ENCODE data around the gene PEMT. TPM values are rescaled to one million over a fixed set of nuclear protein-coding genes. Genes with fewer than 3 reads are reported as not detected.

The PEMT gene
- total RNA-seq, 3 donors from 2014 or later (not counting 1 experiment from before 2014, with no cell fraction given) = 10.3 to 13.6 (median 12.6) TPM

DNA sequence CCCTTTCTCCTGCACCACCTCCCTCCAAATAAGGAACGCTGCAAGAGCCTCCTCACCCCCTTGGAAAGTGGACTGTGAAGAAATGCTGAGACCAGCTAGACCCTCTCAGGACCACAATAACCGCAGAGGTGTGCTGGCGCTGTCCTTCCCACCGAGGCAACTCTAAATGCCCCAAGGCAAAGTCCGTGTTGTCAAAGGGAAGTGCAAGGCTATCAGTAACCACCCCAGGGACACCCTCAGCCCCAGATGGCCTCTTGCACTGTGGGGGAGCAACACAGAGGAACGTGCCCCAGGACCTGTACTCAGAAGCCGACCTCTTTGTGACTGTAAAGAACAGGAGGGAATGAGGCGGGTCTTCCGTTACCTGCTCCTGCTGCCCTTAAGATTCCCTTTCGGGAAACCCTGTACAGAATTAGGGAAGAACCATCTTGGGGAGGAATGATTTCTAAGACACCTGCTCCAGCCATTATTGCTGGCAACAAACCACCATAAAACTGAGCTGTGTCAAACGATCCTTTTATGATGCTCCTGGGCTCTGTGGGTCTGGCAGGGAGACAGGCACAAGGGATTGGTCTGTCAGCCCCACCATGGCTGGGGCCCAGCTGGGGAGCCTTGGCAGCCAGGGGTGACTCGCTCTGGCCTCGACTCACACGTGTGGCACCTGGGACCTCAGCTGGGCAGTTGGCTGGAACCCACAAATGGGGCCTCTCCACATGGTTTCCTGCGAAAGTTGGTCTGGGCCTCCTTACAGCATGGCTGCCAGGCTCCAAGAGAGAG is 129.3 kb downstream of the PEMT start:
- intact Hi-C loops (cut with micrococcal nuclease) = no loop called here
- ATAC-seq (no peak), DNase-seq (no peak)
- Mint-ChIP-seq H3K27ac (no peak overlapping the region), H3K27me3 (ENCODE audit: low read depth in 2 of 2) (peaks cover 7 to 10% of the 10 kb centered on the region in 2 donors), H3K9me3 (peaks cover 5 to 6% of the 10 kb centered on the region in 2 donors), H3K36me3 (no peaks in the 10 kb centered on the region), H3K4me3 (no peak overlapping the region), H3K4me1 (no peaks in the 10 kb centered on the region)
- H3K27me3 ChIP-seq (ENCODE audit: control insufficient read depth, insufficient read depth, low read length) = peaks cover 3% of the 10 kb centered on the region
- H3K4me3 ChIP-seq (ENCODE audit: low read length) = no peak overlapping the region
- no peak for TF ChIP-seq CTCF (IDR thresholded peaks at IDR 0.05)
- no peaks in the 10 kb centered on the region for H3K9me3 ChIP-seq (ENCODE audit: control insufficient read depth, insufficient read depth, low read length)
- H3K4me1 ChIP-seq (ENCODE audit: control insufficient read depth, insufficient read depth, low read length) = no peaks in the 10 kb centered on the region
- H3K27ac ChIP-seq (ENCODE audit: low read length) = no peak overlapping the region
- no peaks in the 10 kb centered on the region for H3K36me3 ChIP-seq (ENCODE audit: control insufficient read depth, insufficient read depth, low read length)
- 71% methylated on average over 15 of the region's 15 CpGs for WGBS (ENCODE audit: insufficient coverage)

- no peak overlapping the region for H3K4me3 ChIP-seq (ENCODE audit: low read length)
- DNase-seq (no peak), ATAC-seq (no peak)
- H3K4me1 Mint-ChIP-seq = no peaks in the 10 kb centered on the region
- no peaks in the 10 kb centered on the region for H3K4me1 ChIP-seq (ENCODE audit: control insufficient read depth, insufficient read depth, low read length)
- 91% methylated on average over 4 of the region's 4 CpGs for WGBS (ENCODE audit: insufficient coverage)
- peaks cover 3% of the 10 kb centered on the region for H3K27me3 ChIP-seq (ENCODE audit: control insufficient read depth, insufficient read depth, low read length)
- TF ChIP-seq CTCF (IDR thresholded peaks at IDR 0.05) = no peak
- H3K9me3 Mint-ChIP-seq = peaks cover 5 to 6% of the 10 kb centered on the region in 2 donors
- H3K9me3 ChIP-seq (ENCODE audit: control insufficient read depth, insufficient read depth, low read length) = no peaks in the 10 kb centered on the region
- peak overlapping the region in 1 of 2 donors; percentile 25 for H3K27ac Mint-ChIP-seq
- intact Hi-C loops (cut with micrococcal nuclease) = no loop called here
- no peak overlapping the region for H3K4me3 Mint-ChIP-seq
- no peak overlapping the region for H3K27ac ChIP-seq (ENCODE audit: low read length)
- H3K27me3 Mint-ChIP-seq (ENCODE audit: low read depth in 2 of 2) = peaks cover 2 to 8% of the 10 kb centered on the region in 2 donors
- H3K36me3 Mint-ChIP-seq = no peaks in the 10 kb centered on the region
- no peaks in the 10 kb centered on the region for H3K36me3 ChIP-seq (ENCODE audit: control insufficient read depth, insufficient read depth, low read length)
Measured at GRCh38 chr17:17460038-17460437, 131.5 kb downstream of the PEMT start.

DNA sequence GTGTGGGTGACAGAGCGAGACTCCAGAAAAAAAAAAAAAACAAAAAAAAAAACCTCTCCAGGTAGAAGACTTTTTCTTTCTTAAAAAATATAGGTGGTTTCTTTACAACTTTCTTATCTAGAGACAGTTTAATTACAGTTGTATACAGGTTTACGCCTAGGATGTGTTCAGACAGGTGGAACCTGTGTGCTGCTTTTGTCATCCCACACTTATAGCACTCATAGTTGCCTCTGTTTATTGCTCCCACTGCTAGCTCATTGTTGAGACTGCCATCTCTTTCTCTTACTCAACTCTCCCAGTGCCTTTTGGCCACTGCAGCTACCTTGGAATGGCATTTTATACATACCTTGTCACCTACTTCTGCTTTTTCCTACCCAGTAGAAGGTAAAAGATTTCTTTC is 133.8 kb downstream of the PEMT start:
- Histone ChIP-seq H3K27ac (ENCODE audit: low read length) (no peak overlapping the region), H3K4me1 (ENCODE audit: control insufficient read depth, insufficient read depth, low read length) (no peaks in the 10 kb centered on the region), H3K27me3 (ENCODE audit: control insufficient read depth, insufficient read depth, low read length) (no peaks in the 10 kb centered on the region), H3K4me3 (ENCODE audit: low read length) (no peak overlapping the region), H3K9me3 (ENCODE audit: control insufficient read depth, insufficient read depth, low read length) (no peaks in the 10 kb centered on the region), H3K36me3 (ENCODE audit: control insufficient read depth, insufficient read depth, low read length) (no peaks in the 10 kb centered on the region)
- intact Hi-C loops (cut with micrococcal nuclease) = no loop called here
- ATAC-seq (no peak), DNase-seq (no peak)
- TF ChIP-seq CTCF (IDR thresholded peaks at IDR 0.05) = no peak
- no peak overlapping the region for H3K4me3 Mint-ChIP-seq
- H3K9me3 Mint-ChIP-seq = peaks cover 5 to 6% of the 10 kb centered on the region in 2 donors
- 100% methylated on average over 1 of the region's 2 CpGs for WGBS (ENCODE audit: insufficient coverage)
- H3K36me3 Mint-ChIP-seq = no peaks in the 10 kb centered on the region
- no peak overlapping the region for H3K27ac Mint-ChIP-seq
- no peaks in the 10 kb centered on the region for H3K4me1 Mint-ChIP-seq
- H3K27me3 Mint-ChIP-seq (ENCODE audit: low read depth in 2 of 2) = no peaks in the 10 kb centered on the region

GRCh38 chr17:17456251-17456650 is 135.3 kb downstream of the PEMT start:
- Mint-ChIP-seq H3K4me1 (no peaks in the 10 kb centered on the region), H3K27ac (no peak overlapping the region), H3K9me3 (peaks cover 5 to 6% of the 10 kb centered on the region in 2 donors), H3K36me3 (no peaks in the 10 kb centered on the region), H3K27me3 (ENCODE audit: low read depth in 2 of 2) (no peaks in the 10 kb centered on the region), H3K4me3 (no peak overlapping the region)
- Histone ChIP-seq H3K4me3 (ENCODE audit: low read length) (no peak overlapping the region), H3K9me3 (ENCODE audit: control insufficient read depth, insufficient read depth, low read length) (no peaks in the 10 kb centered on the region), H3K4me1 (ENCODE audit: control insufficient read depth, insufficient read depth, low read length) (no peaks in the 10 kb centered on the region), H3K27me3 (ENCODE audit: control insufficient read depth, insufficient read depth, low read length) (no peaks in the 10 kb centered on the region), H3K27ac (ENCODE audit: low read length) (no peak overlapping the region), H3K36me3 (ENCODE audit: control insufficient read depth, insufficient read depth, low read length) (no peaks in the 10 kb centered on the region)
- no peak for ATAC-seq
- no peak for DNase-seq
- 92% methylated on average over 19 of the region's 19 CpGs for WGBS (ENCODE audit: insufficient coverage)
- intact Hi-C loops (cut with micrococcal nuclease) = no loop called here
- TF ChIP-seq CTCF (IDR thresholded peaks at IDR 0.05) = no peak

Measured in natural killer cell (primary cell).